Mesenchymal stem cell (in vitro differentiated cells and primary cell): ENCODE results near the gene PTPRA.

Source experiments
- DNase-seq: peaks from one replicate; pipeline ENCODE4 v3.0.0-alpha.2; 2013
- H2AFZ ChIP-seq: one replicate; pipeline ENCODE4 v1.6.1; 2013; ENCODE audit warnings: low read depth, mild to moderate bottlenecking, control low read depth, inconsistent platforms, low read length, moderate library complexity
- H2AK5ac ChIP-seq: 2 replicates; pipeline ENCODE4 v1.6.1; 2013; ENCODE audit warnings: low read length, moderate library complexity, mild to moderate bottlenecking, inconsistent platforms; ENCODE audit not compliant: severe bottlenecking
- H2BK120ac ChIP-seq: one replicate; pipeline ENCODE4 v1.6.1; 2013; ENCODE audit warnings: low read depth, mild to moderate bottlenecking, inconsistent platforms, low read length, moderate library complexity
- H2BK12ac ChIP-seq, 2 experiments: one replicate each; pipeline ENCODE4 v1.6.1; 2013; ENCODE audit warnings: inconsistent platforms in 2 of 2, low read length in 2 of 2, mild to moderate bottlenecking in 2 of 2, moderate library complexity in 2 of 2, control low read depth in 1 of 2
- H2BK15ac ChIP-seq: one replicate; pipeline ENCODE4 v1.6.1; 2013; ENCODE audit warnings: mild to moderate bottlenecking, low read depth, inconsistent platforms; ENCODE audit not compliant: poor library complexity, severe bottlenecking
- H2BK5ac ChIP-seq: 2 replicates; pipeline ENCODE4 v1.6.1; 2013; ENCODE audit warnings: low read depth, mild to moderate bottlenecking, low read length, control low read depth, inconsistent platforms; ENCODE audit not compliant: poor library complexity, severe bottlenecking
- H3K14ac ChIP-seq, 2 experiments: one replicate each; pipeline ENCODE4 v1.6.1; 2013; ENCODE audit warnings: inconsistent platforms in 2 of 2, low read length in 2 of 2, control low read depth in 1 of 2, mild to moderate bottlenecking in 1 of 2, moderate library complexity in 1 of 2
- H3K18ac ChIP-seq, 2 experiments: one replicate each; pipeline ENCODE4 v1.6.1; 2013; ENCODE audit warnings: inconsistent platforms in 2 of 2, low read length in 2 of 2, control low read depth in 1 of 2, low read depth in 1 of 2, mild to moderate bottlenecking in 1 of 2
- H3K23ac ChIP-seq, 2 experiments: one replicate each; pipeline ENCODE4 v1.6.1; 2013; ENCODE audit warnings: inconsistent platforms in 2 of 2, low read length in 2 of 2, mild to moderate bottlenecking in 2 of 2, moderate library complexity in 2 of 2, control low read depth in 1 of 2
- H3K27ac ChIP-seq: 2 replicates; pipeline ENCODE4 v1.5.1; 2013; ENCODE audit warnings: mild to moderate bottlenecking, moderate library complexity, low read length, control low read depth, inconsistent platforms; ENCODE audit not compliant: poor library complexity, severe bottlenecking
- H3K27me3 ChIP-seq, 2 experiments: 2 replicates each; pipeline versions ENCODE4 v1.6.1 to v1.7.0; 2013; ENCODE audit warnings: low read length in 2 of 2, mild to moderate bottlenecking in 2 of 2, moderate library complexity in 2 of 2, control low read depth in 1 of 2, inconsistent platforms in 1 of 2; ENCODE audit not compliant: control insufficient read depth in 1 of 2, insufficient read depth in 1 of 2
- H3K36me3 ChIP-seq, 2 experiments: 2 replicates each; pipeline versions ENCODE4 v1.6.1 to v1.7.0; 2013; ENCODE audit warnings: low read length in 2 of 2, control low read depth in 1 of 2, inconsistent platforms in 1 of 2, low read depth in 1 of 2, mild to moderate bottlenecking in 1 of 2; ENCODE audit not compliant: insufficient read depth in 2 of 2, control insufficient read depth in 1 of 2
- H3K4ac ChIP-seq, 2 experiments: one replicate each; pipeline ENCODE4 v1.6.1; 2013; ENCODE audit warnings: inconsistent platforms in 2 of 2, low read length in 2 of 2, mild to moderate bottlenecking in 2 of 2, moderate library complexity in 2 of 2, control low read depth in 1 of 2, low read depth in 1 of 2
- H3K4me1 ChIP-seq: 2 replicates; pipeline ENCODE4 v1.6.1; 2013; ENCODE audit warnings: low read depth, low read length, control low read depth; ENCODE audit not compliant: control insufficient read depth, insufficient read depth
- H3K4me2 ChIP-seq: 2 replicates; pipeline ENCODE4 v1.6.1; 2013; ENCODE audit warnings: low read length, mild to moderate bottlenecking, inconsistent platforms; ENCODE audit not compliant: poor library complexity, severe bottlenecking
- H3K4me3 ChIP-seq, 2 experiments: 2 replicates each; pipeline versions ENCODE4 v1.5.1 to v1.7.0; 2013; ENCODE audit warnings: low read length in 2 of 2, mild to moderate bottlenecking in 2 of 2, control low read depth in 1 of 2, low read depth in 1 of 2; ENCODE audit not compliant: insufficient read depth in 1 of 2
- H3K79me1 ChIP-seq: replicated peaks from 2 replicates; pipeline ENCODE4 v1.6.1; 2013; ENCODE audit warnings: mild to moderate bottlenecking, control low read depth, low read length, inconsistent platforms; ENCODE audit not compliant: poor library complexity, severe bottlenecking
- H3K9ac ChIP-seq: 2 replicates; pipeline ENCODE4 v1.7.0; 2013; ENCODE audit warnings: mild to moderate bottlenecking, low read length, moderate library complexity
- H3K9me3 ChIP-seq: 2 replicates; pipeline ENCODE4 v1.7.0; 2013; ENCODE audit warnings: mild to moderate bottlenecking, low read length; ENCODE audit not compliant: control insufficient read depth
- H4K8ac ChIP-seq: one replicate; pipeline ENCODE4 v1.6.1; 2013; ENCODE audit warnings: inconsistent platforms, mild to moderate bottlenecking, low read length, moderate library complexity
- H4K91ac ChIP-seq: one replicate; pipeline ENCODE4 v1.6.1; 2013; ENCODE audit warnings: mild to moderate bottlenecking, low read length, inconsistent platforms
- WGBS: methylation state at CpG from one replicate; pipeline ENCODE4 v1.1.7; 2013; ENCODE audit warnings: mixed read lengths; 5-methylcytosine and 5-hydroxymethylcytosine counted together

Gene PTPRA

DNA sequence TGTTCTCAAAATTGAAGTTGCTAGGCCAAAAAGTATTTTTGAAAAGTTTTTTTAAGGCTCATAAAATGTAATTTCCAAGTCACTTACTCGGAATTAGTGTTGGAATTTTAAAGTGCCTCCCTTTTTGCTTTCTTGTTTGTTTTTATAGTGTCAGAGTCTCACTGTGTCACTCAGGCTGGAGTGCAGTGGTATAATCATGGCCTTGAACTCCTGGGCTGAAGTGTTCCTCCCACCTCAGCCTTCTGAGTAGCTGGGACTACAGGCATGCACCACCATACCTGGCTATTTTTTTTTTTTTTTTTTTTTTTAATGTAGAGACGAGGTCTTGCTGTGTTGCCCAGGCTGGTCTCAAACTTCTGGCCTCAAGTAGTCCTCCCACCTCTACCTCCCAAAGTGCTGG lies 130.1 kb downstream of the PTPRA start:
- WGBS, result 100% methylated on average over 1 of the region's 2 CpGs

DNA sequence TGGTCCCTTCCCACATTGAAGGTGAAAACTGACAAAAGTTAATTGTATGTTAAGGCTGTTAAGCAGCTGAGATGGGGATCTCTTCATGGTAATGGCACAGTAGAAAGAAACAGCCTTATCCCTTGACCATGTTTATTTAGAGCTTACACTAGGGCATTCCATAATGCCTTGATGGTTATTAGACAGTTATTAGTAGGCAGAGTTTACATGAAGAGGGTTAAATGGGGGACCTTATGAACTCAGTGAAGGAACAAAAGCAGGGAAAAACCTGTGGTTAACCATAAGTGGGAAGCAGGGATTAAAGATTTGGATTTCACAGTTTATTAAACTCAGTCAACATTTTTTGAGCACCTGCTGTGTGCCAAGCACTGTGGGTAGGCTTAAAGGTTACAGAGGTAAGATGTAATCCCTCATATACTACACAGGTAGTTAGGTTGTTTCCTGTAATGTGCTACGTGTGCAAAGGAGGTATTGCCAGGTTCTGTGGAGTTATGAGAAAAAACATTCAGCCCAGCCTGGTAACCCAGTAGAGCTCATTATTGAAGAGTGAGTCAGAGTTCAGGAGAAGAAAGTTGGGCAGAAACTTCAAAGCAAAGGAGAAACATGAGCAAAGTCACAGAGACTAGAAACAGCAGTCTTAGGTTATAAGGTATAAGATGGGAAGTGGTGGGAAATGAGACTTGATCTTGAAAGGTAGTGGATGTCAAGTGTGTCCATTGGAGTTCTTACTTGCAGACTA lies 137.9 kb downstream of the PTPRA start:
- H3K9ac ChIP-seq, result no peak overlapping the region
- no peak overlapping the region for H4K91ac ChIP-seq
- H2AK5ac ChIP-seq, result no peak overlapping the region
- no peak overlapping the region for H3K4me3 ChIP-seq
- peaks cover 5% of the 10 kb centered on the region for H3K79me1 ChIP-seq
- no peak overlapping the region for H3K4ac ChIP-seq
- no peaks in the 10 kb centered on the region for H3K27me3 ChIP-seq
- H3K4me1 ChIP-seq, result peaks cover 2% of the 10 kb centered on the region
- WGBS, result 77% methylated on average over 1 of the region's 1 CpG
- no peak overlapping the region for H2BK12ac ChIP-seq
- no peak overlapping the region for H3K23ac ChIP-seq
- DNase-seq, result peak; percentile 29
- H3K4me2 ChIP-seq, result no peak overlapping the region
- H2BK15ac ChIP-seq, result no peak overlapping the region
- H3K9me3 ChIP-seq, result no peaks in the 10 kb centered on the region
- H3K14ac ChIP-seq, result no peak overlapping the region
- no peak overlapping the region for H4K8ac ChIP-seq
- H2AFZ ChIP-seq, result no peak overlapping the region
- peaks cover 18 to 87% of the 10 kb centered on the region in 2 experiments for H3K36me3 ChIP-seq
- no peak overlapping the region for H3K18ac ChIP-seq
- no peak overlapping the region for H3K27ac ChIP-seq
- H2BK5ac ChIP-seq, result no peak overlapping the region
- H2BK120ac ChIP-seq, result no peak overlapping the region

More for the DNA sequence above, 130.1 kb downstream of the PTPRA start:
- H3K27me3 ChIP-seq, result no peaks in the 10 kb centered on the region
- H3K4me1 ChIP-seq, result no peaks in the 10 kb centered on the region
- H4K8ac ChIP-seq, result no peak overlapping the region
- H3K23ac ChIP-seq, result no peak overlapping the region
- no peak overlapping the region for H3K4me2 ChIP-seq
- peaks cover 11 to 62% of the 10 kb centered on the region in 2 experiments for H3K36me3 ChIP-seq
- H2BK12ac ChIP-seq, result no peak overlapping the region
- H4K91ac ChIP-seq, result no peak overlapping the region
- no peak overlapping the region for H2BK120ac ChIP-seq
- no peak overlapping the region for H3K18ac ChIP-seq
- H3K4ac ChIP-seq, result no peak overlapping the region
- peaks cover 7% of the 10 kb centered on the region for H3K79me1 ChIP-seq
- DNase-seq, result no peak
- H2AFZ ChIP-seq, result no peak overlapping the region
- no peak overlapping the region for H2BK5ac ChIP-seq
- no peak overlapping the region for H3K14ac ChIP-seq
- no peak overlapping the region for H3K4me3 ChIP-seq
- H3K27ac ChIP-seq, result no peak overlapping the region
- H3K9ac ChIP-seq, result no peak overlapping the region
- H3K9me3 ChIP-seq, result no peaks in the 10 kb centered on the region
- no peak overlapping the region for H2BK15ac ChIP-seq
- no peak overlapping the region for H2AK5ac ChIP-seq

DNA sequence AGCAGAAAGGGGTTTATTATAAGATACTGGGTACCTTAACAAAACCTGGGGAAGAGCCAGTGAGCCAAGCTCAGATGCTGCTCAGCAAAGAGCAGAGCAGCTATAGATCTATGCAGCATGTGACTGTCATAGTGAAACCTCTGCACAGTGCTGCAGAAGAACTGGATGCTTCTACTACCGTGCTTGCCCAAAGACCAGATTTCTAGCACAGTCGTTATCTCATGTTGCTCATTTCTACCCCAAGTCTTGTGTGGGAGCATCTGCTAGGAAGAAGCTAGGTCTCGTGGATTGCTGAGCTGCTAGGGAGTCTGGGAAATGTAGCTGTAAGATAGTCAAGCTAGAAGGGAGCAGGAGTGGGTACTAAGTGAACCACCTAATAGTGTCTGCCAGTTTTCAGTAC lies 138.5 kb downstream of the PTPRA start:
- H3K4ac ChIP-seq, result no peak overlapping the region
- H2BK5ac ChIP-seq, result no peak overlapping the region
- H3K9me3 ChIP-seq, result no peaks in the 10 kb centered on the region
- 99% methylated on average over 3 of the region's 3 CpGs for WGBS
- no peak overlapping the region for H3K23ac ChIP-seq
- H2AFZ ChIP-seq, result no peak overlapping the region
- no peak overlapping the region for H4K8ac ChIP-seq
- no peaks in the 10 kb centered on the region for H3K27me3 ChIP-seq
- no peak for DNase-seq
- H2BK15ac ChIP-seq, result no peak overlapping the region
- peaks cover 5% of the 10 kb centered on the region for H3K79me1 ChIP-seq
- H2BK12ac ChIP-seq, result no peak overlapping the region
- no peak overlapping the region for H3K18ac ChIP-seq
- peaks cover 14 to 87% of the 10 kb centered on the region in 2 experiments for H3K36me3 ChIP-seq
- H3K9ac ChIP-seq, result no peak overlapping the region
- no peak overlapping the region for H2BK120ac ChIP-seq
- no peak overlapping the region for H3K4me3 ChIP-seq
- H3K27ac ChIP-seq, result no peak overlapping the region
- H3K4me1 ChIP-seq, result peaks cover 2% of the 10 kb centered on the region
- no peak overlapping the region for H2AK5ac ChIP-seq
- H3K14ac ChIP-seq, result no peak overlapping the region
- no peak overlapping the region for H4K91ac ChIP-seq
- H3K4me2 ChIP-seq, result no peak overlapping the region

DNA sequence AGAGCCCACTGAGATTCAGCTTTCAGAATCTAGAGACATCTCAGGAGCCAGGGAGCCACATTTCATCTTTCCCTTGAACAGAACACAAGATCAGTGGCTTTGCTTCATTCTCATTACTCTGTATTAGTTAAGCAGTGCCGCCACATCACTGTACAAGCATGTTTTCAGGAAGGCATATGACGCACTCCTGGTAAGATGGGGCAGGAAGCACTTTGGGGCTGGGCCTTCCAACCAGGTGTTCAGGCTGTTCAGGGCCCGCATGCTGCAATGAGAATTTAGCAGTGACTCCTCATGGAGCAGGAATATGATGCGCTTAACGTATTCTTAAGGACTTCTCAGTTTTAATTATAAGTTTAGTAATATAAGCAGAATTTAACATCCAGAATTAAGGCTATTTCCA lies 140.5 kb downstream of the PTPRA start:
- Histone ChIP-seq H2BK5ac (no peak overlapping the region), H4K91ac (no peak overlapping the region), H3K9me3 (no peaks in the 10 kb centered on the region), H3K36me3 (peaks cover 14 to 81% of the 10 kb centered on the region in 2 experiments), H3K27me3 (no peaks in the 10 kb centered on the region), H2AK5ac (no peak overlapping the region), H4K8ac (no peak overlapping the region), H3K23ac (no peak overlapping the region), H3K9ac (no peak overlapping the region), H2AFZ (no peak overlapping the region), H3K4ac (no peak overlapping the region), H2BK15ac (no peak overlapping the region), H3K18ac (no peak overlapping the region), H3K27ac (no peak overlapping the region), H3K79me1 (peaks cover 5% of the 10 kb centered on the region), H2BK12ac (no peak overlapping the region), H2BK120ac (no peak overlapping the region), H3K4me1 (peaks cover 2% of the 10 kb centered on the region), H3K4me2 (no peak overlapping the region), H3K14ac (no peak overlapping the region), H3K4me3 (no peak overlapping the region)
- WGBS, result 100% methylated on average over 3 of the region's 5 CpGs
- DNase-seq, result no peak
